Measurements from ENCODE around the gene ELOVL7.

- TF ChIP-seq EZH2 (IDR thresholded peaks at IDR 0.05; ENCODE audit: low read length, unreplicated experiment) (no peak), CTCF (conservative IDR thresholded peaks at IDR 0.05; ENCODE audit: low read depth, low read length) (no peak)
Measured at GRCh38 chr5:60826653-60827052, 17.4 kb downstream of the ELOVL7 start.

All from PC-3 (cell line).